HepG2 (cell line): ENCODE measurements around the gene CNOT2. TPM values are rescaled to one million over a fixed set of nuclear protein-coding genes. Genes with fewer than 3 reads are reported as not detected.

Experiments
- FOSL1 ChIP-seq: sonication (generic); formaldehyde crosslinking; IDR thresholded peaks from 2 replicates; pipeline ENCODE4 v1.9.0; 2021; ENCODE audit warnings: missing genetic modification reagents, borderline replicate concordance
- GATAD2A ChIP-seq: IDR thresholded peaks from 2 replicates; pipeline ENCODE4 v1.6.1; 2016
- NFE2L1 ChIP-seq: sonication (generic); formaldehyde crosslinking; IDR thresholded peaks from 2 replicates; pipeline ENCODE4 v1.4.0; 2020; ENCODE audit warnings: missing genetic modification reagents, mild to moderate bottlenecking, borderline replicate concordance
- NFKB2 ChIP-seq: sonication (generic); formaldehyde crosslinking; IDR thresholded peaks from 2 replicates; pipeline ENCODE4 v1.4.0; 2020; ENCODE audit warnings: missing genetic modification reagents, borderline replicate concordance
- TP53 ChIP-seq: sonication (generic); formaldehyde crosslinking; conservative IDR thresholded peaks from 2 replicates; pipeline ENCODE4 v1.4.0; 2020; ENCODE audit warnings: missing genetic modification reagents
- ZEB1 ChIP-seq: IDR thresholded peaks from 2 replicates; pipeline ENCODE4 v1.6.1; 2012; ENCODE audit warnings: mild to moderate bottlenecking, low read depth, inconsistent platforms; ENCODE audit not compliant: insufficient replicate concordance
- ZNF24 ChIP-seq: fragments of 450-650 bp; IDR thresholded peaks from 2 replicates; pipeline ENCODE4 v1.6.1; 2017; ENCODE audit warnings: antibody characterized with exemption, mild to moderate bottlenecking
- ZNF329 ChIP-seq: sonication (generic); formaldehyde crosslinking; IDR thresholded peaks from 2 replicates; pipeline ENCODE4 v1.9.0; 2021; ENCODE audit warnings: low read depth, mild to moderate bottlenecking, missing genetic modification reagents
- ZNF354B ChIP-seq: sonication (generic); formaldehyde crosslinking; IDR thresholded peaks from 2 replicates; pipeline ENCODE4 v1.8.0; 2022; ENCODE audit warnings: mild to moderate bottlenecking, missing genetic modification reagents
- ZNF432 ChIP-seq: sonication (generic); formaldehyde crosslinking; IDR thresholded peaks from 2 replicates; pipeline ENCODE4 v1.5.0; 2020; ENCODE audit warnings: missing genetic modification reagents, mild to moderate bottlenecking, borderline replicate concordance
- ZNF468 ChIP-seq: sonication (generic); formaldehyde crosslinking; IDR thresholded peaks from 2 replicates; pipeline ENCODE4 v1.8.0; 2022; ENCODE audit warnings: mild to moderate bottlenecking, moderate library complexity, missing genetic modification reagents
- ZNF790 ChIP-seq: sonication (generic); formaldehyde crosslinking; IDR thresholded peaks from 2 replicates; pipeline ENCODE4 v1.8.0; 2022; ENCODE audit warnings: missing genetic modification reagents, mild to moderate bottlenecking, borderline replicate concordance
- polyA plus RNA-seq, 8 experiments: library from polyadenylated mRNA; depleted of rRNA in 3 of 8; stranded (reverse) in 7 of 8; unstranded in 1 of 8; fragments of >200 nt; fragmentation: Illumina TruSeq in 4 of 8; extraction: Trizol in 4 of 8; gene quantifications; 2 replicates each; pipeline versions ENCODE4 v1.2.1 to v1.2.3, GENCODE V29; 2011 to 2016; ENCODE audit warnings: low read depth in 4 of 8, missing spikeins in 1 of 8, mixed read lengths in 1 of 8; ENCODE audit not compliant: insufficient read depth in 1 of 8
- total RNA-seq, 5 experiments: library from RNA; depleted of rRNA; stranded (reverse); fragments of >200 nt; fragmentation: Illumina TruSeq; extraction: Trizol; gene quantifications; 2 replicates each; pipeline ENCODE4 v1.2.3, GENCODE V29; 2016; ENCODE audit warnings: low read depth in 1 of 5
- TF ChIP-seq, protein P1 (sequence below): sonication (generic); formaldehyde crosslinking; IDR thresholded peaks from 2 replicates; pipeline ENCODE4 v1.8.1; 2023; ENCODE audit warnings: mild to moderate bottlenecking, missing genetic modification reagents
- TF ChIP-seq, protein P2 (sequence below): sonication (generic); formaldehyde crosslinking; IDR thresholded peaks from 2 replicates; pipeline ENCODE4 v1.9.0; 2021; ENCODE audit warnings: missing genetic modification reagents, mild to moderate bottlenecking, borderline replicate concordance
- TF ChIP-seq, protein P3 (sequence below): sonication (generic); formaldehyde crosslinking; IDR thresholded peaks from 2 replicates; pipeline ENCODE4 v1.9.0; 2022; ENCODE audit warnings: missing genetic modification reagents, mild to moderate bottlenecking, borderline replicate concordance
- TF ChIP-seq, protein P4 (sequence below), 2 experiments: sonication (generic) in 1 of 2; formaldehyde crosslinking in 1 of 2; IDR thresholded peaks; 2 replicates each; pipeline versions ENCODE4 v1.5.1 to v1.6.1; 2011 to 2020; ENCODE audit warnings: borderline replicate concordance in 1 of 2, low read depth in 1 of 2, low read length in 1 of 2, mild to moderate bottlenecking in 1 of 2, missing genetic modification reagents in 1 of 2, moderate library complexity in 1 of 2
- TF ChIP-seq, protein P5 (sequence below): sonication (generic); formaldehyde crosslinking; IDR thresholded peaks from 2 replicates; pipeline ENCODE4 v1.4.0; 2020; ENCODE audit warnings: missing genetic modification reagents, borderline replicate concordance
- TF ChIP-seq, protein P6 (sequence below): fragments of 450-650 bp; IDR thresholded peaks from 2 replicates; pipeline ENCODE4 v1.6.1; 2017

CNOT2 gene
- total and polyA plus RNA-seq, 2 of the 13 experiments (the other 11 are each of a cell fraction or from before 2014, with no cell fraction given), result 54.5 to 76.6 TPM

DNA sequence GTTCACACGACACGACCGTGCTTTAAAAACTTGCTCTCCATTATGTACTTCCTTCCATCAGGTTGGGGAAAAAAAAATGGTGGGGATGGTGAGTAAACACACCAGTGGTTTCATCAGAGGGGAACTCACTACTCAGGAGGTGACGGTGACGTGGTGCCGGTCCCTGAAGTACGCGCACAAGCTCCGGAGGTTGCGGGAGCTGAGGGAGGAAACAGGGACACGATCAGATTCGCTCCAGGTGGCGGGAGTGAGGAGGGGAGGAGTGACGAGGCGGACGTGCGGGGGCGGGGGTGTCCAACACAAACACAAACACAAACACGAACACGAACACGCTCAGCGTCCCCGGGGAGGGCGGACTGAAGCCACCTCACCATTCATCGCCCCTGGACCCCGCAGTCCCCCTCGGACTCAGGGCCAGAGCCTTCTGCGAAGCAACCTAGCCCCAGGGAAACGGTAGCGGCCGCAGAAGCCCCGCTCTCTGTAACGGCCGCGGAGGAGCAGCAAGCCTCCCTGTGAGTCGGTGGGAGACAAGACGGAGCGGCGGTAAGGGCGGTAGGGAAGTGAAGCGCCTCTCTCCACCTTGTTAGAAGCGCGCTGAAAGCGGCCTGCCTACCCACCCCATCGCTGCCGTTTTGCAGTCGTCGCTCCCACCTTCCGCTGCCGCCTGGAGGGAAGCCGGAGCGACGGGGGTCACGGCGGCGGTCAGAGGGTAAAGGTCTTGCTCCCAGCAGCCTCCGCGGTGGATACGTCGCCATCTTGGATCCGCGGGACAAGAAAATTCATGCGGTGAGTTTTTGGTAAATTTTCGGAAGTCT lies at the start of gene CNOT2 (continued):
- TF ChIP-seq, protein P1, sequence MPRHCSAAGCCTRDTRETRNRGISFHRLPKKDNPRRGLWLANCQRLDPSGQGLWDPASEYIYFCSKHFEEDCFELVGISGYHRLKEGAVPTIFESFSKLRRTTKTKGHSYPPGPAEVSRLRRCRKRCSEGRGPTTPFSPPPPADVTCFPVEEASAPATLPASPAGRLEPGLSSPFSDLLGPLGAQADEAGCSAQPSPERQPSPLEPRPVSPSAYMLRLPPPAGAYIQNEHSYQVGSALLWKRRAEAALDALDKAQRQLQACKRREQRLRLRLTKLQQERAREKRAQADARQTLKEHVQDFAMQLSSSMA (CRISPR knock-in tag), result no peak
- TF ChIP-seq ZNF432 (CRISPR knock-in tag) (no peak), GATAD2A (CRISPR knock-in tag) (peak; percentile 65), TP53 (no peak), ZEB1 (no peak), NFE2L1 (CRISPR knock-in tag) (0 out of 2 replicates have a peak, but pooled peaks have one; percentile 62), ZNF790 (peak; percentile 51; the same call in 1 of the 2 replicates), ZNF468 (no peak), ZNF354B (CRISPR knock-in tag) (no peak; the same call in 1 of the 2 replicates), FOSL1 (no peak), ZNF24 (no peak), NFKB2 (CRISPR knock-in tag) (peak; percentile 69; the same call in 1 of the 2 replicates), ZNF329 (CRISPR knock-in tag) (no peak)
- TF ChIP-seq, protein P2, sequence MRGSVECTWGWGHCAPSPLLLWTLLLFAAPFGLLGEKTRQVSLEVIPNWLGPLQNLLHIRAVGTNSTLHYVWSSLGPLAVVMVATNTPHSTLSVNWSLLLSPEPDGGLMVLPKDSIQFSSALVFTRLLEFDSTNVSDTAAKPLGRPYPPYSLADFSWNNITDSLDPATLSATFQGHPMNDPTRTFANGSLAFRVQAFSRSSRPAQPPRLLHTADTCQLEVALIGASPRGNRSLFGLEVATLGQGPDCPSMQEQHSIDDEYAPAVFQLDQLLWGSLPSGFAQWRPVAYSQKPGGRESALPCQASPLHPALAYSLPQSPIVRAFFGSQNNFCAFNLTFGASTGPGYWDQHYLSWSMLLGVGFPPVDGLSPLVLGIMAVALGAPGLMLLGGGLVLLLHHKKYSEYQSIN (CRISPR knock-in tag), result no peak
- TF ChIP-seq, protein P3, sequence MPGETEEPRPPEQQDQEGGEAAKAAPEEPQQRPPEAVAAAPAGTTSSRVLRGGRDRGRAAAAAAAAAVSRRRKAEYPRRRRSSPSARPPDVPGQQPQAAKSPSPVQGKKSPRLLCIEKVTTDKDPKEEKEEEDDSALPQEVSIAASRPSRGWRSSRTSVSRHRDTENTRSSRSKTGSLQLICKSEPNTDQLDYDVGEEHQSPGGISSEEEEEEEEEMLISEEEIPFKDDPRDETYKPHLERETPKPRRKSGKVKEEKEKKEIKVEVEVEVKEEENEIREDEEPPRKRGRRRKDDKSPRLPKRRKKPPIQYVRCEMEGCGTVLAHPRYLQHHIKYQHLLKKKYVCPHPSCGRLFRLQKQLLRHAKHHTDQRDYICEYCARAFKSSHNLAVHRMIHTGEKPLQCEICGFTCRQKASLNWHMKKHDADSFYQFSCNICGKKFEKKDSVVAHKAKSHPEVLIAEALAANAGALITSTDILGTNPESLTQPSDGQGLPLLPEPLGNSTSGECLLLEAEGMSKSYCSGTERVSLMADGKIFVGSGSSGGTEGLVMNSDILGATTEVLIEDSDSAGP (CRISPR knock-in tag), result peak; percentile 85
- TF ChIP-seq, protein P4, sequence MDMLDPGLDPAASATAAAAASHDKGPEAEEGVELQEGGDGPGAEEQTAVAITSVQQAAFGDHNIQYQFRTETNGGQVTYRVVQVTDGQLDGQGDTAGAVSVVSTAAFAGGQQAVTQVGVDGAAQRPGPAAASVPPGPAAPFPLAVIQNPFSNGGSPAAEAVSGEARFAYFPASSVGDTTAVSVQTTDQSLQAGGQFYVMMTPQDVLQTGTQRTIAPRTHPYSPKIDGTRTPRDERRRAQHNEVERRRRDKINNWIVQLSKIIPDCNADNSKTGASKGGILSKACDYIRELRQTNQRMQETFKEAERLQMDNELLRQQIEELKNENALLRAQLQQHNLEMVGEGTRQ (IDR thresholded peaks at IDR 0.05; ENCODE audit: low read depth, low read length), result no peak
- TF ChIP-seq, protein P4 (CRISPR knock-in tag; IDR thresholded peaks at IDR 0.05; ENCODE audit: borderline replicate concordance), result peak; percentile 37; the same call in 1 of the 2 replicates
- TF ChIP-seq, protein P5, sequence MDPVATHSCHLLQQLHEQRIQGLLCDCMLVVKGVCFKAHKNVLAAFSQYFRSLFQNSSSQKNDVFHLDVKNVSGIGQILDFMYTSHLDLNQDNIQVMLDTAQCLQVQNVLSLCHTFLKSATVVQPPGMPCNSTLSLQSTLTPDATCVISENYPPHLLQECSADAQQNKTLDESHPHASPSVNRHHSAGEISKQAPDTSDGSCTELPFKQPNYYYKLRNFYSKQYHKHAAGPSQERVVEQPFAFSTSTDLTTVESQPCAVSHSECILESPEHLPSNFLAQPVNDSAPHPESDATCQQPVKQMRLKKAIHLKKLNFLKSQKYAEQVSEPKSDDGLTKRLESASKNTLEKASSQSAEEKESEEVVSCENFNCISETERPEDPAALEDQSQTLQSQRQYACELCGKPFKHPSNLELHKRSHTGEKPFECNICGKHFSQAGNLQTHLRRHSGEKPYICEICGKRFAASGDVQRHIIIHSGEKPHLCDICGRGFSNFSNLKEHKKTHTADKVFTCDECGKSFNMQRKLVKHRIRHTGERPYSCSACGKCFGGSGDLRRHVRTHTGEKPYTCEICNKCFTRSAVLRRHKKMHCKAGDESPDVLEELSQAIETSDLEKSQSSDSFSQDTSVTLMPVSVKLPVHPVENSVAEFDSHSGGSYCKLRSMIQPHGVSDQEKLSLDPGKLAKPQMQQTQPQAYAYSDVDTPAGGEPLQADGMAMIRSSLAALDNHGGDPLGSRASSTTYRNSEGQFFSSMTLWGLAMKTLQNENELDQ (CRISPR knock-in tag), result no peak
- TF ChIP-seq, protein P6, sequence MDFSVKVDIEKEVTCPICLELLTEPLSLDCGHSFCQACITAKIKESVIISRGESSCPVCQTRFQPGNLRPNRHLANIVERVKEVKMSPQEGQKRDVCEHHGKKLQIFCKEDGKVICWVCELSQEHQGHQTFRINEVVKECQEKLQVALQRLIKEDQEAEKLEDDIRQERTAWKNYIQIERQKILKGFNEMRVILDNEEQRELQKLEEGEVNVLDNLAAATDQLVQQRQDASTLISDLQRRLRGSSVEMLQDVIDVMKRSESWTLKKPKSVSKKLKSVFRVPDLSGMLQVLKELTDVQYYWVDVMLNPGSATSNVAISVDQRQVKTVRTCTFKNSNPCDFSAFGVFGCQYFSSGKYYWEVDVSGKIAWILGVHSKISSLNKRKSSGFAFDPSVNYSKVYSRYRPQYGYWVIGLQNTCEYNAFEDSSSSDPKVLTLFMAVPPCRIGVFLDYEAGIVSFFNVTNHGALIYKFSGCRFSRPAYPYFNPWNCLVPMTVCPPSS, result no peak
